Activated CD8-positive, alpha-beta memory T cell treated with anti-CD3 and anti-CD28 coated beads for 36 hours (primary cell): ENCODE measurements around the gene MAP1LC3B. TPM values are rescaled to one million over a fixed set of nuclear protein-coding genes. Genes with fewer than 3 reads are reported as not detected.

Source experiments
- CTCF ChIA-PET: fragments of 350-600 bp; sonication (Branson Sonifier 250); formaldehyde crosslinking; loops from one replicate; lab custom pipeline; 2021; ENCODE audit warnings: antibody characterized with exemption; lab: Charles Lee
- POLR2A ChIA-PET: fragments of 350-600 bp; sonication (Branson Sonifier 250); formaldehyde crosslinking; loops from one replicate; lab custom pipeline; 2021; ENCODE audit warnings: antibody characterized with exemption; lab: Charles Lee
- total RNA-seq, 2 experiments: library from RNA; stranded (reverse); gene quantifications; one replicate each; pipeline ENCODE4 v1.2.3, GENCODE V29; 2021

The MAP1LC3B gene
- total RNA-seq, 2 experiments from 2014 or later, result 49.9 to 50.3 TPM

DNA sequence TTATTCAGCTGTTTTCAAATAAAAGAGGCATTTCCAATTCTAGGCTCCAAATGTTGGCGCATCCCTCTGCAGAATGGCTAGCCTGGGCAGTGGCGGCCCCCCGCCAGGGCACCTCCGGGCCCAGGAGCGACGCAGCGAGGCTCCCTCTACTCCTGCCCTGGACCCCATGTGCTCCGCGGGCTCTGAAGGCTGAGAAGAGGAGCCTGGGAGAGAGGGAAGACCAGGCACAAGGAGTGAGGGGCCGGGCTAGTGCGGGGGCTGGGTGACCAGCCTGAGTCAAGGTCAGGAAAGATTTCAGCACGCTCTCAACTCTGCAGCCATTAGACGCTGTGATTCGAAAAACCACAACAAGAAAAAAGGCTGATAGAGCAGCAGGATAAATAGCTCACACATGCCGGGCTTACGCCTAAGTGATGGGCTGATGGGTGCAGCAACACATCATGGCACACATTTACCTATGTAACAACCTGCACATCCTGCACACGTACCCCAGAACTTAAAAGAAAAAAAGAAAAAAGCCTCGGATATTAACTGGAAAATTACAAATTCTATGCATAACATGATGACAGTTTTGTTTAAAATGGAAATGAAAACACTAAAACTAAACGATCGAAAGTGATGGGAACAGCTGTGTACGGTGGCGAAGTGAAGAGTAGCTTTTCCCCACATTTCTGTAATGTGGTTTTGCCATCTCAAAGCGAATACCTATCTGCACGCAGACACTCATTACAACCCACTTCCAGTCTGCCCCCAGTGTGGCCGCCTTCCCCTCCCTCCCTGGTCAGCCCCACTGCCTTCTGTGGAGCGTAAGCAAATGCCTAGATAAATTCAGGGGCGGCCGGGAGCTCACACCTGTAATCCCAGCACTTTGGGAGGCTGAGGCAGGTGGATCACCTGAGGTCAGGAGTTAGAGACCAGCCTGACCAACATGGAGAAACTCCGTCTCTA, 44.4 kb downstream of the MAP1LC3B start:
- POLR2A ChIA-PET, result interaction anchor here (1.2 kb wide), 1 partner anchor 199 kb away, joined by 3 read pairs; no protein-coding TSS in a partner anchor
- CTCF ChIA-PET, result interaction anchor here (1.0 to 1.4 kb wide), 4 partner anchors 14 to 200 kb away, joined by 3 read pairs; no protein-coding TSS in a partner anchor

DNA sequence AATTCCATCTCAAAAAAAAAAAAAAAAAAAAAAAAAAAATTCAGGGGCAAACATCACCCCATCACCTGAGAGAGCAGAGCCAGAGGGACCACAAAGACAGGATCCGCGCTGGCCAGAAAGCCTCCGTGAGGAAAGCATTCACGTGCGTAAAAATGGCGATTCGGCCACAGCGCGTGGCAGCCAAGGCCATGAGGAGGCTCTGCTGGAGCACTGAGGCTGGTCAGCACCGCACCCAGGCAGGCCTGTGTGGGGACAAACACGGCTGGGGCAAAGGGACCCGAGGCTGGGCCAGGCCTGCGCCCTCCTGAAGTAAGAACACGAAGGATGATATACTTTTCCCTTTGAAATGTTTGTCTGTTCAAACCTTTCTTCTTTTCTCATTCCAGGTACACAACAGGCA, 45.2 kb downstream of the MAP1LC3B start:
- ChIA-PET POLR2A (no interaction called here), CTCF (interaction anchor here (1.0 kb wide), 2 partner anchors 19 to 54 kb away, joined by 3 read pairs; no protein-coding TSS in a partner anchor)

DNA sequence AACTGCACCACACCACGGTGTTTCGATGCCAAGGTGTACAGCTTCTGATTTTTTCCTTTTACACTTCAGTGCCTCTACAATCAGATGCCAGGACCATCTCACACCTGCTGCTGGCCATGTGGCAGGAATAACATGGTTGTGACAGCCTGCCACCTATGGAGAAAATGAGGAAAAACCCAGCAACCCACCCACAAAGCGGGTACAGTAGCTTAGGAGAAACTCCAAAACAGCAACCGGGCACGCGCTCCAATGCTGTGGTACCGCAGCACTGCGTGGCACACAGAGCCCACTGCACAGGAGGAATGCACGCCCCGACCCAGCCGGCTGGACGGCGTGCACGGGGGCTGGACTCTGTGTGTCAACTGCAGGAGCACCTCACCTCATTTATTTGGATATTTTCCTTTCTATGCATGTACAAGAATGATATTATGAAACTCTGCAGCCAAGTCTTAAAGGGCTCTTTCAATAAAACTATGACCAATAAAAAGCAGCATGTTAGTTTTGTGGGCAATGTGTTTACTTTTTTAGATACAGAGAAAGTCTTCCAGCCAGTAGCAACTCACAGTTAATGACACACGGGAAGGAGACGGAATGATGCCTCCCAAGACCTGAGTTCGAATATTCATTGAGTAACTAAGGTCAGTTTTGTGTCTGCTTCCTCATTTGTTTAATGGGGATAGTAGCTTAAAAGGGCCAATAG, 45.9 kb downstream of the MAP1LC3B start:
- ChIA-PET POLR2A (no interaction called here), CTCF (no interaction called here)

DNA sequence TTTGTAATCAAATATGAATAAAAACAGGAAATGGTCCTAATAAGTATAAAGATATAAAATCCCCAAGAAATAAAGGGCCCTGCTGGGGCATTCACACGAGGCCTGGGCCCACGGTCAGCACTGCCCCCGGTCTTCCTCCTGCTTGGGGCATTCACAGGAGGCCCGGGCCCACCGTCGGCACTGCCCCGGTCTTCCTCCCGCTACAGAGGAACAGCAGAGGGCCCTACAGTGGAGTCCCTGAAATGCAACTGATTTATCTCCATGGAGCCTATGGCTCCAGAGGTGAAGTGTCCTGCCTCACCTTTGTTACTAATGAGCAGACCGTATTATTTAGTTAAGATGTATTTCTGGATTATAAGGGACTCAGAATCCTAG, 46.5 kb downstream of the MAP1LC3B start:
- POLR2A ChIA-PET, result interaction anchor here (1.2 kb wide), 1 partner anchor 42 kb away, joined by 3 read pairs; no protein-coding TSS in a partner anchor
- CTCF ChIA-PET, result no interaction called here

DNA sequence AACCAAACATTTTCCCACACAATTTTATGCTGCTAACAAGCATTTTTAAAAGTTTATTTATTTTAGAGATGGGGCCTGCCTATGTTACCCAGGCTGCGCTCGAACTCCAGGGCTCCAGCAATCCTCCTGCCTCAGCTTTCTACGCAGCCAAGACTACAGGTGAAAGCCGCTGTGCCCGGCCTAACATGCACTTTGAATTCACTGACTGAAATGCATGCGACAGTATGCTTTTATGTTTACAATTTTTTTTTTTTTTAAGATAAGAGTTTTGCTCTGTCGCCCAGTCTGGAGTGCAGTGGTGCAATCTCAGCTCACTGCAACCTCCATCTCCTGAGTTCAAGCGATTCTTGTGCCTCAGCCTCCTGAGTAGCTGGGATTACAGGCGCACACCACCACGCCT, 47.8 kb downstream of the MAP1LC3B start:
- CTCF ChIA-PET, result interaction anchor here (1.3 kb wide), 1 partner anchor 197 kb away, joined by 3 read pairs; no protein-coding TSS in a partner anchor
- POLR2A ChIA-PET, result interaction anchor here (1.2 kb wide), 1 partner anchor 44 kb away, joined by 3 read pairs; no protein-coding TSS in a partner anchor

DNA sequence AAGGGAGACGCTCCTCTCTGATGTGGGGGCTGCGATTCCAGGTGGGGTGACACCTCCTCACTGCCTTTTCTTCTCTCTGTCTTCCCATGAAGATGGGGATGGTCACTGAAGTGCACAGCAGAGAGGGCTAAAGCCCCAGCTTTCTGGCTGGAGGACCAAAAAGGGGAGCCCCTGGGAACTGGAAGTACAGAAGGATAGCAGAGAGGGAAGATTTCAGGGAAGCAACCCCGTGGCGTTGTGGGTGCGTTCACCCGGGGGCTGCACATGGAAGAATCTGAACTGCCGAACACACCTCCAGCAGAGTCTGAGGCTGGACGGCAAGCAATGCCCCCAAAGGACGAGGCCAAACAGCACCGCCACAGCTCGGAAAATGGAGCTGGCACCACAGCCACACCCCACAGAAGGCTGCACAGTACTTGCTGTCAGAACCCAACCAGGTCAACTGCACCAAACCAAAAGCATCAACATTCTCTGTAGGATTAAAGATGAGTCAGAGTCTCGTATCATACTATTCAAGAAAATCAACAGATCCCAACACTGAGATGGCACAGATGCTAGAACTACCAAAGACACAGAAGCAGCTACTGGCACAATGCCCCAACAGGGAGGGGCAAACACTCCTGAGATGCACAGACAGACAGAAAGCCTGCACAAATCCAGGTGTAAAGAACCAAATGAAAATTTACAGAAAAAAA, 49.9 kb downstream of the MAP1LC3B start:
- POLR2A ChIA-PET, result no interaction called here
- CTCF ChIA-PET, result no interaction called here

DNA sequence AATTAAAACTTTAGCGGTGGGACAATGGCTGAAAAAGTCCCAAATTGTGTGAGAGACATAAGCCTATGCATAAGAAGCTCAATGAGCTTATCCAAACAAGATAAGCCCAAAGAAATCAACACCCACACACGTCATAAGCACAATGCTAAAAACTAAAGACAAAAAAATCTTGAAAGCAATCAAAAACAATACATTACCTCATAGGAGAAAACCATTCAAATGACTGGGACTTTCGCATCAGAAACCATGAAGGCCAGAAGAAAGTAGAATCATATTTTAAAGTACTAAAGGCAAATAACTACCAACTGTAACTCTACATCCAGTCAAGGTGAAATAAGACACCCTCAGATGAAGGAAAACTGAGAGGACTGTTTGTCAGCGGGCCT, 50.4 kb downstream of the MAP1LC3B start:
- ChIA-PET POLR2A (no interaction called here), CTCF (no interaction called here)

DNA sequence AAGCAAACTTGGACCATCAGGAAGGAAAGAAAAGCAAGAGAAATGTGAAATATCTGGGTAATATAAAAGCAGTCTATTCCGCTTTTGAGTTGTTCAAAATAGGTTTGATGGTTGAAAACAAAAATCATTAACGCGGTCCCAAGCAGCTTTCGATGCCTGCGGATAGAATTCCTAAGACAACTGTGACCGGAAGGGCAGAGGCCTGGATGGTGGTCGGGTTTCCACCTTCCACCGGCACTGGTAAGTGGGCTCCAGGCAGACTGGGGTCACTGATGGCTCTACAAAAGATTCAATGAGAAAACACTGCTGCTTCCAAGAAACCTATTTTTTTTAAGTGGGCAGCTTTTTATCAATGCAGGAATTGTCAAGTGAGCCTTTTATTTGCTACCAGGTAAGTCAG, 50.9 kb downstream of the MAP1LC3B start:
- CTCF ChIA-PET, result no interaction called here
- POLR2A ChIA-PET, result no interaction called here

DNA sequence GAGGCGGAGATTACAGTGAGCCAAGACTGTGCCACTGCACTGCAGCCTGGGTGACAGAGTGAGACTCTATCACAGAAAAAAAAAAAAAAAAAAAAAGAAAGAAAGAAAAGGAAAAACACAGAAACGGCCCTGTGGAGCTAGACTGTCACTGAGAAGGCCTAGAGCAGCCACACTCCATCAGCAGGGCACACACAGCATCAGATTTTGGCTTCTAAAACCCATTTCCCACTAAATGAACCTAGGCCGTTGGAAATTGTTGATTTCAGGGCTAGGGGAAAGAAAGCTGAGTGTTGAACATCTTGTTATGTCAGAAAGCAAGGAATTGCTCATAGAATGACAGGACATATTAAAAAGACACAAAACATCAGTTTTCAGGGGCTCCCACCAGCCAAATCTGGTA, 51.8 kb downstream of the MAP1LC3B start:
- CTCF ChIA-PET, result no interaction called here

DNA sequence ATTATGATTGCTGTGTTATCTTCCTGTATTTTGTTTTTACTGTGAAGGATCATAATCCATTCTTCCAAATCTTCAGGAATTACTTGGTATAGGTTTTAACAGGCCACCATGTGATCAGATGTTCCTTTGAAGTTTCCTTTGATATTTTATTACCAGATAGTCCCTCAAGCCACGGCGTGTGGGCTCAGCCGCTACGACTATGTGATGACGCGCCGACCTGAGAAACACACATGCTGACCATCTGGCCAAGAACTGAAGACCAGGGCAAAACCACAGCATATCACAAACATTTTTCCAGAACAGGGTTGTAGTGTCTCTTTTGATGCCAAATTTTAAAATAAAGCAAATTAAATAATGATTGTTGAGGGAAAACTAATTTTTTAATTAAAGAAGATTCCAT, 53.4 kb downstream of the MAP1LC3B start:
- ChIA-PET CTCF (no interaction called here), POLR2A (no interaction called here)

More for the DNA sequence above, 51.8 kb downstream of the MAP1LC3B start:
- POLR2A ChIA-PET, result interaction anchor here (0.7 kb wide), 1 partner anchor 192 kb away, joined by 7 read pairs; no protein-coding TSS in a partner anchor

DNA sequence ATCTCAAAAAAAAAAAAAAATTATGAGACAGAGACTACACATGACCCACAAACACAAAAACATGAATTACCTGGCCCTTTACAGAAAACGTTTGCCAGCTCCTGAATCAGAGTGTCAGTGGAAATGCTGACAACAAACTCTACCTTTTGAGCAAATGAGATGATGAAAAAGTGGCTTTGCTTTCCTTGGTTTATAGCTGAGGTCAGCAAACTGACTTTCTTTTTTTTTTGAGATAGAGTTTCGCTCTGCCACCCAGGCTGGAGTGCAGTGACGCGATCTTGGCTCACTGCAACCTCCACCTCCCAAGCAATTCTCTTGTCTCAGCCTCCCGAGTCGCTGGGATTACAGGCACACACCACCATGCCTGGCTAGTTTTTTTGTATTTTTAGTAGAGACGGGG, 54.3 kb downstream of the MAP1LC3B start:
- ChIA-PET POLR2A (interaction anchor here (0.6 kb wide), 1 partner anchor 17 kb away, joined by 5 read pairs; no protein-coding TSS in a partner anchor), CTCF (interaction anchor here (0.7 kb wide), 2 partner anchors 49 to 248 kb away, joined by 3 read pairs; no protein-coding TSS in a partner anchor)

DNA sequence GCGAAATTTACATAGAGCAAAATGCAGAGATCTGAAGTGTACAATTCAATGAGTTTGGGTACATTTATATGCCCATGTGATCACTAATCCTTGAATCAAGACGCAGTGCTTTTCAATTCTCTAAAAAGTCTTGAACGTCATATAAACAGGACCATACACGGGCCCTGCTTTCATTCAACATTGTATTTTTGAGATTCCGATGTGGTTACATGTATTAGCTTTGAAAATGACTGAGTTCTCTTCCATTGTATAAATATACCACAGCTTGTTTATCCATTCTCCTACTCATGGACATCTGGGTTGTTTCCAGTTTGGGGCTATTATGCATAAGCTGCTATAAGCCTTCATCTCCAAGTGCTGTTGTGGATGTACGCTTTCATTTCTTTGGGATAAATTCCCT, 55.2 kb downstream of the MAP1LC3B start:
- POLR2A ChIA-PET, result no interaction called here
- CTCF ChIA-PET, result no interaction called here

DNA sequence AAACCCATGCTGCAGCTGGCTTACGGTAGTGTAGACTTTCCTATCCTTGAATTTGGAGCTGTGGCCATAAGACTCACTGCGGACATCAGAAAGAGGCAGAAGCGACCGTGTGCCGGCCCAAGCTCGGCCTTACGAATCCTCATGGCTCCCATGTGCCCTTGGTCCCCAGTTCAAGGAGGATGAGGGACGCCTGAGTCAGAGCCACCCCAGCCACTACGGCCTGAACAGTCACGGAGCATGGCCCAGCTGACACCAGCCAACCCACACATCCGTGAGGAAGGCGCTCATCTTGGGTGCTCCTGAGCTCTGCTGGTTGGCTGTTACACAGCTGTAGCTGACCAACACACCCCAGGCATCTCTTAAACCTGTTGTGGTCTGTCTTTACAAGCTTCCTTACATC, 56.7 kb downstream of the MAP1LC3B start:
- POLR2A ChIA-PET, result no interaction called here
- CTCF ChIA-PET, result no interaction called here

DNA sequence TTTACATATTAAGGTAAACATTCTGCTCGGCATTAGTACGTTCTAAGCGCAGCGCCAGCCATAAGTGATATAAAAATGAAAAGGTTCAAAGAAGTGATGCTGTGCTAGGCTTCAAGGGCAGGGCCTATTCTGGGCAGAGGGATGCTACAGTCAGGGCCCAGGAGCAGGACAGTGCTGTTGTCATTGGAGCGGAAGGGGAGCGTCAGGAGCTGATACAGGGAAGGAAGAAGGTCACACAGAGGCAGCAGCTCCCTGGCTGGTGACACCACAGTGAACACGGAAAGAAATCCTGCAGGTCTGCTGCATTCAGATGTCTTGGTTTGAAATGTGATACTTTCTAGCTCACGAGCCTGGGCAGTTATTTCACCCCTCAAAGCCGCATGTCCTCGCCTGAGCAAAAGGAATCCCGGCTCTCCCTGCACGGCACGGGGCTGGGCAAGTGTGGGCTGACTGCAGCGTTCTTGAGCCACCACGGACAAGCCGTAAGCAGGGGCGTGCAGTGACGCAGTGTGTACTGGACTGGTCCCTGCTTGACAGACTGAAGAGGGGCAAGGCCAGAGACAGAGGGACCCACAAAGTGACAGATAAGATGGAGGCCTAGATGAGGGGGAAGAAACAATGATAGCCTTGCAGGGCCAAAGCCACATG, 59.6 kb downstream of the MAP1LC3B start:
- CTCF ChIA-PET, result no interaction called here
- POLR2A ChIA-PET, result no interaction called here

DNA sequence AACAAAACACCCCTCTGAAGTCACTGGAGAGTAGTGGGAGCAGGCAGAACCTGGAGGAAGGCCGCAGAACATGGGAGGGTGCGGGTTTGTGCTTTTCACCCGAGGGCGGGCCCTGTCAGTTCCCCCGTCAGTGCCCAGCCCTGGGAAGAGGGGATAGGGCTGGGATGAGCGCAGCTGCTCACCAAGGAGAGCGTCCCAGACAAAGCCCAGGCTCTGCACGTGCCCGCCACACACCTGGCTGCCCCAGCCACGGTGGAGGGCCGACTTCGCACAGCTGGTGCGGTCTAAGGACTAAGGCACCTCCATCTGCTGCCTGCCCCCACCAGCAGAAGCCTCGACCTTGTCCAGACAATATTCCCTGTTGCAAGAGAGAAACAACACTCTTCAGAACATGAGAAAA, 61.2 kb downstream of the MAP1LC3B start:
- CTCF ChIA-PET, result interaction anchor here (1.3 kb wide), 1 partner anchor 37 kb away, joined by 3 read pairs; no protein-coding TSS in a partner anchor
- POLR2A ChIA-PET, result no interaction called here
